ENCODE measurements around the gene PHYHD1. TPM values are rescaled to one million over a fixed set of nuclear protein-coding genes. Genes with fewer than 3 reads are reported as not detected.

Gene PHYHD1
- total and polyA plus RNA-seq, 10 of the 15 experiments (the other 5 are each of a cell fraction or from before 2014, with no cell fraction given), result 0.09 to 0.17 TPM; not detected in 8

GRCh38 chr9:128898845-128899565 is 21.8 kb upstream of the PHYHD1 start:
- intact Hi-C loops (cut with micrococcal nuclease; ENCODE audit: unreplicated experiment) (no loop called here), in situ Hi-C loops (cut with MboI) (no loop called here)
- Histone ChIP-seq H2AFZ (ENCODE audit: control insufficient read depth, low read depth, low read length) (no peak overlapping the region), H4K20me1 (ENCODE audit: control insufficient read depth, insufficient read depth) (no peaks in the 10 kb centered on the region), H3K36me3 (ENCODE audit: control insufficient read depth in 2 of 2, insufficient read depth in 2 of 2, low read length in 1 of 2) (peaks cover 0 to 6% of the 10 kb centered on the region in 2 experiments; a peak in 3 of 4 replicates), H3K9ac (ENCODE audit: control insufficient read depth, insufficient read depth, low read length) (no peak overlapping the region), H3K27ac (ENCODE audit: control insufficient read depth, insufficient read depth) (peak overlapping the region; percentile 61; the same call in 1 of the 2 replicates), H3K4me2 (ENCODE audit: control insufficient read depth, insufficient read depth) (no peak overlapping the region; the same call in 1 of the 2 replicates), H3K4me3 (no peak overlapping the region), H3K4me1 (ENCODE audit: control insufficient read depth, insufficient read depth, low read length) (peaks cover 31% of the 10 kb centered on the region), H3K27me3 (replicated peaks in 1 of 2; ENCODE audit: control insufficient read depth in 2 of 2, insufficient read depth in 2 of 2, low read length in 1 of 2) (no peaks in the 10 kb centered on the region), H3K9me3 (replicated peaks; ENCODE audit: control insufficient read depth, insufficient read depth, low read length) (no peaks in the 10 kb centered on the region), H3K79me2 (ENCODE audit: control insufficient read depth, insufficient read depth, low read length) (no peaks in the 10 kb centered on the region)
- POLR2A ChIA-PET, result no interaction called here
- RAD21 ChIA-PET (ENCODE audit: unreplicated experiment), result no interaction called here
- SMC1A ChIA-PET (ENCODE audit: uncharacterized antibody, unreplicated experiment), result interaction anchor here (0.6 kb wide), 1 partner anchor 16 kb away, joined by 5 read pairs; no protein-coding TSS in a partner anchor
- CTCF ChIA-PET, result interaction anchor here (0.6 kb wide), 1 partner anchor 13 kb away, joined by 3 read pairs; no protein-coding TSS in a partner anchor
- WGBS (ENCODE audit: insufficient coverage, insufficient replicate concordance, low lambda C conversion rate, missing lambda C conversion rate), result 88% methylated on average over 18 of the region's 18 CpGs
- FAIRE-seq (no peak), DNase-seq (ENCODE audit: low read depth, low spot score) (no peak), ATAC-seq (no peak)
- TF ChIP-seq BMI1 (IDR thresholded peaks at IDR 0.05; ENCODE audit: borderline replicate concordance), result no peak
- TF ChIP-seq ZBED1 (IDR thresholded peaks at IDR 0.05; ENCODE audit: borderline replicate concordance), result no peak
- TF ChIP-seq ATF3 (IDR thresholded peaks at IDR 0.05; ENCODE audit: borderline replicate concordance, extremely low read depth, low read depth, low read length), result no peak
- no peak for TF ChIP-seq KAT2A (conservative IDR thresholded peaks at IDR 0.05; ENCODE audit: control insufficient read depth, low read depth, low read length)
- TF ChIP-seq DPF2 (IDR thresholded peaks at IDR 0.05), result no peak
- no peak for TF ChIP-seq MEF2B (IDR thresholded peaks at IDR 0.05; ENCODE audit: partially characterized antibody, poor library complexity, severe bottlenecking)
- TF ChIP-seq CHD2 (IDR thresholded peaks at IDR 0.05; ENCODE audit: borderline replicate concordance, low read depth, low read length), result no peak
- TF ChIP-seq NFIC (IDR thresholded peaks at IDR 0.05; ENCODE audit: low read depth, low read length), result no peak
- no peak for TF ChIP-seq ELK1 (IDR thresholded peaks at IDR 0.05; ENCODE audit: low read depth, low read length)
- no peak for TF ChIP-seq SP1 (IDR thresholded peaks at IDR 0.05; ENCODE audit: low read depth, low read length)
- BruUV-seq (replicated peaks), result no TSS peak
